Erythroblast (primary cell): ENCODE measurements around the gene ALOXE3.
A peak's percentile ranks its signal among the peaks of the same experiment; 100 is the strongest.

Source experiments
- DNase-seq, 2 experiments: peaks; one replicate each; lab custom pipeline; 2025; lab: John Stamatoyannopoulos, UW
- GATA1 ChIP-seq: IDR thresholded peaks from 2 replicates; pipeline ENCODE4 v1.6.1; 2011; ENCODE audit warnings: low read depth, mild to moderate bottlenecking, control low read depth, low read length, moderate library complexity
- POLR2A ChIP-seq: IDR thresholded peaks from 2 replicates; pipeline ENCODE4 v1.6.1; 2011; ENCODE audit warnings: mild to moderate bottlenecking, low read length

The ALOXE3 gene

DNA sequence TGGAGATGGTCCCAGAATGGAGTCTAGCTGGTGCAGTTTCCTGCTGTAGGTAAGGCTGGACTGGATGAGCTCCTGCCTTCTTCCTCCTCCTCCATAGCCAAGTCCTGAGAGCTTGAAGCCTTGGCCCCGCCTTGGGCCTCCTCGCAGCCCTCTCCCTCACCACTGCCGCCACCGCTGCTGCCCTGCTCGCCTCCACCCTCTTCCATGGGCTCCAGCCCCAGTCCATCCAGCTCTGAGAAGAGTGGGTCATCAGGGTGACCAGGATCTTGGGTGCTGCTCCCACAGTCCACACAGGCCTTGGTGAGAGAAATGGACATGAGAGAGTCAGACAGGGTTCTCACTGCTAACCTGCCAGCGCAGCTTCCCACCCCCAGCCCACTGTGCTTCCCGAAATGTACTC, 22.7 kb upstream of the ALOXE3 start:
- TF ChIP-seq POLR2A (peak; percentile 15), GATA1 (no peak)
- no peak for DNase-seq

DNA sequence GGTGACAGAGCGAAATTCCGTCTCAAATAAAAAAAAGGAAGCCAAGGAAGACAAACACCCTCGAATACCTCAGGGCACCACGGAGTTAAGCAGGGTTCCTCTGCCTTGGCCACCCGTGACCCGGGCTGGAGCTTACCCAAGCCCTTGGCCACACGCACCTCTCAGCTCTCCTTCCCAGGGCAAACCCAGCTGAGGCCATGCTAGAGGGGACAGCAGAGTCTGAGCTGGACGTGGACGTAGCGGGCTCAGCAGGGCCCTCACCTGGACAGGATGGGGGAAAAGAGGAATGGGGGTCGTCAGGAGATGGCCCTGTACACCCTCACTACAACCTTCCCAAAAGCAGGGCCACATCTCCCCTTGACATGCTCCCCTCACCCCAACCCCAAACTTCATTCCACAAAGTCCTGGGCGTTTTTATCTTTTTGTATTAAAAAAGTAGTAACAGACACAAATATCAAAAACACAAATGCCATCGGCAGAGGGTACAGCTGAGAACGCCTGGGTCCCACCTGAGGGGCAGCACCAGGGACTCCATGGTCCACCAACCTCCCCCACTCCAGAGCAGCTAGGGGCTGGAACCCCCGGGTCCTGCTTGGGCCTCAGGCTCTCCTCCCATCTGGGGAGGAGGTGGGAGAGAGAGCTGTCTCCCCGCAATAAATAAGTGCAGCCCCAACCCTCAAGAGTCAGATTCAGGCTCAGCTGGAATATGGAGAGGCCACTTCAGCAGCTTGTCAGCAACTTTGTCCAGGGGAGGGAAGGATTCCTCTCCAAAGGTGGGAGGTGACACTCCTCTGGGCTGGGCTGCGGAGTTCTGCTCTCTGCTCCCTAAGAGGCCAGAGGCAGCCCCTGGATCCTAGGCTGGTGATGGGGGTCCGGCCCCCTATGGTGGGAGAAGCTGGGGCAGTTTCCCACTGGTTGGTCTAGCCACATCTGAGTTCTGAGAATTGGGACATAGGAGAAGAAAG, 22.0 kb upstream of the ALOXE3 start:
- peak; percentile 10 for TF ChIP-seq POLR2A
- TF ChIP-seq GATA1 = no peak

DNA sequence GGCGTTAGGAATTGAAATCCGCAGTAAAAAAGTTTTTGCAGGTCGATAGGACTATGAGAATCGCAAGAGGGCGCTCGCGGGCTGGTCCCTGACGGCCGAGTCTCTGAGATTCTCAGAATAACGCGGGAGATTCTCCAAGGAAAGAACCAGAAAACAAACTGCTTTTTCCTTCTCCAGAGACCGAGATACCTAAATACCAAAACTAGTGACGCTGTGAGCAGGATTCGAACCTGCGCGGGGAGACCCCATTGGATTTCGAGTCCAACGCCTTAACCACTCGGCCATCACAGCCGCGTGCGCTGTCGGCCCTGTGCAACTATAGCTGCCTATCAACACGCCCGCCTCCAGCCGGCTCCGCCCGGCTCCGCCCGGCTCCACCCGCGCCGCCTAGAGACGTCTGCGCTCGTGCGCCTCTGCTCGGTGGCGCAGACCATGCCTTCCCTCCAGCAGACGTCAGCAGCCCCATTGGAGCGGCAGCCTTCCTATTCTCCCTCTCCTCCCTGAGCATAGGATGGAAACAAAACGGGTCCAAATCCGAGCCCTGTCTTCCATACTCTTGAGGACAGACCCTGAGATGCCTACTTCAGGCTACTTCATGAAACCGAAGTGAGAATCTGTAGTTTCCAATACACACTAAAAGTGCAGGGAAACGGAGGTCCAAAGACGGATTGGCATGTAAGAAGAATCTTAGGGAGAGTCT, 20.5 kb upstream of the ALOXE3 start:
- peak; percentile 98 to 99 for DNase-seq
- TF ChIP-seq GATA1 = no peak
- peak; percentile 81 for TF ChIP-seq POLR2A

More for the DNA sequence above, 22.0 kb upstream of the ALOXE3 start:
- DNase-seq = no peak

DNA sequence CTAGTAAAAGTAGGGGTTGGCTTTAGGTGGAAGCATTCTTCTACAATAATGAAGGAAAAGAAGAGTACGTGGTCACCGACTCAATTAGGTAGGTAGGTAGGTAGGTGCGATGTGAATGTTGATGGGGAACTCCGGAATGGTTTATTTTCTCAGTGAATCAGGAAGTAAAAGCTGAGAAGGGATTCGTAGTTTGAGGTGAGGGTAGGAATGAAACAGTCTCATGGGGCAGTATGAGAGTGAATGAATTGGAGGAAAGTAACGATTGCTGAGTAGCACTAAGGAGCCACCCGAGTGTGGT, 20.0 kb upstream of the ALOXE3 start:
- DNase-seq = no peak
- TF ChIP-seq GATA1 (no peak), POLR2A (no peak)

DNA sequence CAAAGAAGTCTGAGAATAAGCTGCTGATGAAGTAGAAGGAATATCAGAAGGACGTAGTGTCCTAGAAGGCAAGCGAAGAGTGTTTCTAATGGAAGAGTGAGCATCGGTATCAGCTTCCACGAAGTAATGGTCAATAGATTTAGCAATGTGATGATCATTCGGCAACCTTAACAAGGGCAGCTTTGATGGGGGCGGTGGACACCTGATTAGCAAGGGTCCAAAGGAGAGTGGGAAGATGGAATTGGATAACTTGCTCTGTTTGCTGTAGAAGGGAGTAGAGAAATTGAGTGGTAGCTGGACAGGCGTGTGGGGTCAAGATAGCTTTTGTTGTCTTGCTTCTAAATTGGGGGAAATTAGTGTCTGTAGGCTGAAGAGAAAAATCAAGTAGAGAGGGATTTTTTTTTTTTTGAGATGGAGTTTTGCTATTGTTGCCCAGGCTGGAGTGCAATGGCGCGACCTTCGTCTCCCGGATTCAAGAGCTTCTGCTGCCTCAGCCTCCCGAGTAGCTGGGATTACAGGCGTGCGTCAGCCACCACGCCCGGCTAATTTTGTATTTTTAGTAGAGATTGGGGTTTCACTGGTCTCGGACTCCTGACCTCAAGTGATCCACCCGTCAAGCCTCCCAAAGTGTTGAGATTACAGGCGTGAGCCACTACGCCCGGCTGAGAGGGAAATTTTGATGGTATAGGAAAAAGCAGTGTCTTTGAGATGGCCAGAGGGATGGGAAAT, 19.5 kb upstream of the ALOXE3 start:
- no peak for TF ChIP-seq POLR2A
- no peak for TF ChIP-seq GATA1
- no peak for DNase-seq

DNA sequence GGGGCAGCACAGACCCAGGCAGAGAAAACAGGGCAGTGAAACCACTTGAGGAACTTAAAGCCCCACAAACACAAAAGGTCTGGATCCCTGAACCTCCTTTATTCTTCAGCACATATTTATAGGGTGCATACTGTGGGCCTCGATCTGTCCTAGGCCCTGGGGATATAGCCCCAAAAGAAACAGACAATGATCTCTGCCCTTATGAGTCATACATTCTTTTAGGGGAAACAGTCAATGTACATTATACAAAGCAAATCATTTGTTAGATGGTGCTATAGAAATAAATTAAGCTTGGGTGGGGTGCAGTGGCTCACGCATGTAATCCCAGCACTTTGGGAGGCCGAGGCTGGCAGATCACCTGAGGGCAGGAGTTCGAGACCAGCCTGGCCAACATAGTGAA, 15.6 kb upstream of the ALOXE3 start:
- TF ChIP-seq GATA1 = no peak
- no peak for DNase-seq

DNA sequence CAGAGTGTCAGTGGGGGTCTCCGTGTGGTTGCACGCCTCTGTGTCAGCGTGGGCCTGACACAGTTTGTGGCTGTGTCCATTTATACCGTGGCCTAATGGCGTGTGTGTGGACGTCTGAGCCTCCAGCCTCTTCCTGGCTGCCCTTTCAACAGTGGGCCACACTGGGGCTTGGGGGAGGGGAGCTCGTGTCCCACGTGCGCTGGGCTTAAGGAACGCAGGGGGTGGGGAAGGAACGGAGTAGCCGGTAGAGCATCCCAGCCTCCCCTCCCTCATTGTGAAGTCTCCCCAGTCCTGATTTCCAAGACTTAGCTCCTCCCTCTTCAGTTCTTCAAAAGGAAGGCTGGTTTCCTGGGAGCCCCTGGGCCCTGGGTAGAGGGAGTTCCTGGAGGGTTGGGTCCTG, 15.1 kb upstream of the ALOXE3 start:
- no peak for TF ChIP-seq POLR2A
- no peak for DNase-seq

DNA sequence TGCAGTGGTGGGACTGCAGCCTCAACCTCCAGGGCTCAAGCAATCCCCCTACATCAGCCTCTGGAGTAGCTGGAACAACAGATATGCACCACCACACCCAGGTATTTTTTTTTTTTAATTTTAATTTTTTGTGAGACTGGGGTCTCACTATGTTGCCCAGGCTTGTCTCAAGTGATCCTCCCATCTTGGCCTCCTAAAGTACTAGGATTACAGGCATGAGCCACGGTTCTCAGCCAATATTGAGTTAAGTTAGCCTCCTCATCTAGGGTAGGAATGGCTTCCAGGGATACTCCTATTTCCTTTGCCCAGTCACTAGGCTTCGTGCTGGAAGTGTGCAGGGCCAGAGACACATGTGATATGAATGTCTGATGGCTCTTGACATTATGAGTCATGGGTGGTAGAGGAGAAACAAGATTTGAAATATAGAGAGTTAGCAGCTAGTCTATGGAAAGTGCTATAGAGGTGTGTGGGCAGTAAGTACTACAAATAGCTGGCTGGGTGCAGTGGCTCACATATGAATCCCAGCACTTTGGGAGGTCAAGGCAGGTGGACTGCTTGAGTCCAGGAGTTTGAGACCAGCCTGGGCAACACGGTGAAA, 13.6 kb upstream of the ALOXE3 start:
- no peak for DNase-seq
- TF ChIP-seq GATA1 (no peak), POLR2A (no peak)

DNA sequence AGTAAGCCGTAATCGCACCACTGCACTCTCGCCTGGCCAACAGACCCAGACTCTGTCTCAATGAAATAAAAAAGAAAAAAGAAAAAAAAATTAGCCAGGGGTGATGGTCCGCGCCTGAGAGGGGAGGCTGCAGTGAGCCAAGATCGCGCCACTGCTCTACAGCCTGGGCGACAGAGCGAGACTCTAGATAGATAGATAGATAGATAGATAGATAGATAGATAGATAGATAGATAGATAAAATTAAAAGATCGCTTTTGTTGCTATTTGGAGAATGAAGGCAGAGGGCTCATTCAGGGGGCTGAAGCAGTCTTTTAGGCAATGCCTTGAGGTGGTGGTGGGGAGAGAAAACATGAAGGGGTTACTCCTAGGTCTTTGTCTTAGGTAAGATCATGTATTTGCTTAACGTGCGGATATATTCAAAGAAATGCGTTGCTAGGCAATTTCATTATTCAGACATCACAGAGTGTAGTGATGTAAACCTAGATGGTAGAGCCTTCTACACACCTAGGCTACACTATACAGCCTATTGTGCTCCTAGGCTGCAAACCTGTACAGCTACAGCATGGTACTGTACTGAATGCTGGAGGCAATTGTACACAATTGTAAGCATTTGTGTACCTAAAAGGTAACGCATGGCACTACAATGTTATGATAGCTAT, 9.9 kb upstream of the ALOXE3 start:
- no peak for TF ChIP-seq GATA1
- TF ChIP-seq POLR2A = no peak
- DNase-seq = no peak

DNA sequence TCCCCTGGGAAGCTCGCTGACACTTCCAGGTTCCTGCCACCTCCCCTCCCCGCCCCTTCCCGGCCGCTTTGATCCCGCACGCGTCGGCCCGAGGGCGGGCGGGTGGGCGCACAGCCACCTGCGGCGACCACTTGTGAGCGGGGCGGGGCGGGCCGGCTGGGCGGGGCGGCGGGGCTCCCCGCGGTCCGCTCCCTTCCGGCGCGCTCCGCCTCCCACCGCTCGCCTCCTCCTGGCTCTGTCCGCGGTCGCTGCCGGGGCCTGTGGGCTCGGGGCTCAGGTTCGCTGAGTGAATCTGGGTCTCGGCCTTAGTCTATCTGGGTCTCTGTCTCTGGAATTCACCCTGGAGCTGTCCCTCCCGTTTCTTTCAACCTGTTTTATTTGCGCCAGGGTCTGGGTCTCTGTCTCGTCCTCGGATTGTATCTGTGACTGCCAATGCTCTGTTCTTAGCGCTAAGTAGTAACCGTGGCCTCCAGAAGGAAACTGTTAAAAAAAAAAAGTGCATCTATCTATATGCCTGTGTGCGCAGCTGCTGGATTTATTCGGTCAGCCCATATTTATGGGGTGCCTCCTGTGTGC, 8.3 kb upstream of the ALOXE3 start:
- no peak for TF ChIP-seq POLR2A
- TF ChIP-seq GATA1 = no peak
- peak; percentile 57 to 58 for DNase-seq

DNA sequence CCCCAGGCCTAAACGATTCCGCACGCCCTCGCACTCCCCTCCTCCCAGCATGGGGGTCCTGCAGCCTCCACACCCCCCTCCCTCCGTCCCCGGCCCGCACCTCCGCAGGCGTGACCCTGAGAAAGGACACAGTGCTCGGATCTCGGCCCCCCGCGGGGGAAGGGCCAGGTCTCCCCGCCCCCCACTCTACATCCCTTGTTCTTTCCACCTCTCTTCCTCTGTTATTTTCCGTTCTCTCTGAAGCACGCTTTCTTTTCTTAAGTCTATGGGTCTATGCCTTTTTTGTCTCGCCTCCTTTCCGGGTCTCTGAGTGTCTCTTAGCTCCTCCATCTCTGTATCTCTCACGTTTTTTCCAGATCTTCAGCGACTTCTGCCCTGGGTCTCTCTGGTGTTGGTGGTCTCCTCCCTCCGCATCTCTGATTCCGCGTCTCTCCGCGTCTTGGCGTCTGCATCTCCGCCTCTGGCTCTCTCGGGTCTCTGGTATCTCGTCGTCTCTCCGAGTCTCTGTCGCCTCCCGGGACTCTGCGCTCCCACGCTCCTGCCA, 7.7 kb upstream of the ALOXE3 start:
- no peak for TF ChIP-seq POLR2A
- no peak for DNase-seq

DNA sequence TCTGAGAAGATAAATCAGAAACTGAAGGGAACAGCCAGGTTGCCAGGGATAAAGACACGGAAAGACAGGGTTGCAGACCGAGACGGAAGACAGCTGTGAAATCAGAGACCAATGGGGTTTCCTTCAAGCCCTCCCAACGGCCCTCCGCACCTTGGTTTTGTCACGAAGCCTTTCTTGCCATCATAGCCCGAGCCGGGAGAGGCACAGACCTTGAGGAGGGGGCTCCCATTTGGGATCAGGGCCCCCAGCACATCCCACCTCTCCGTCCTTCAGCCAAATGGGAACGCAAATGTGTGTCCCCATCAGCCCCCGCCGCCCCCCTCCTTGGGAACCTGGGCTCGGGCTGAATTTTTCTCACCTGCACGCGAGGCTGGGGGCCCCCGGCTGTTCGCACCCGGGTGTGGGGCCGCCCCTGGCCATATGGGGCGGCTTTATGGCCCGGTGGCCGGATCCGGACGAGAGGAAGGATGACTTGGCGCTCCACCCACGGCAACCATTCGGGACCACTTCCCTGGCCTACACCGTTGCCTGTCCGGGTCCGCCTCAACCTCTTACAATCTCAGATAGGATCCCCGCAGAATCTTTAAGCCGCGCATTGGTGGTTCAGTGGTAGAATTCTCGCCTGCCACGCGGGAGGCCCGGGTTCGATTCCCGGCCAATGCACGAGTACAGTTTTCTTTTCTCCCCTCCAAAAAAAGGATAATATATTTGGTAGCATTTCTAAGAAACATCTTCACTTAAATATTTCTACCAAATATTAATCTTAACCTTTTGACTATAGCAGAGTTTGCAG, 7.0 kb upstream of the ALOXE3 start:
- TF ChIP-seq POLR2A = no peak
- no peak for TF ChIP-seq GATA1

More for the DNA sequence above, 7.0 kb upstream of the ALOXE3 start:
- peak; percentile 82 to 92 for DNase-seq
